NCI-H2029 treated with DMSO at 0.1 percent for 48 hours (cell line): ENCODE data around the gene CSNK1E.
A peak's percentile ranks its signal among the peaks of the same experiment; 100 is the strongest.

Experiments
- DNase-seq: peaks from one replicate; lab custom pipeline; 2025; lab: John Stamatoyannopoulos, UW

The CSNK1E gene

DNA sequence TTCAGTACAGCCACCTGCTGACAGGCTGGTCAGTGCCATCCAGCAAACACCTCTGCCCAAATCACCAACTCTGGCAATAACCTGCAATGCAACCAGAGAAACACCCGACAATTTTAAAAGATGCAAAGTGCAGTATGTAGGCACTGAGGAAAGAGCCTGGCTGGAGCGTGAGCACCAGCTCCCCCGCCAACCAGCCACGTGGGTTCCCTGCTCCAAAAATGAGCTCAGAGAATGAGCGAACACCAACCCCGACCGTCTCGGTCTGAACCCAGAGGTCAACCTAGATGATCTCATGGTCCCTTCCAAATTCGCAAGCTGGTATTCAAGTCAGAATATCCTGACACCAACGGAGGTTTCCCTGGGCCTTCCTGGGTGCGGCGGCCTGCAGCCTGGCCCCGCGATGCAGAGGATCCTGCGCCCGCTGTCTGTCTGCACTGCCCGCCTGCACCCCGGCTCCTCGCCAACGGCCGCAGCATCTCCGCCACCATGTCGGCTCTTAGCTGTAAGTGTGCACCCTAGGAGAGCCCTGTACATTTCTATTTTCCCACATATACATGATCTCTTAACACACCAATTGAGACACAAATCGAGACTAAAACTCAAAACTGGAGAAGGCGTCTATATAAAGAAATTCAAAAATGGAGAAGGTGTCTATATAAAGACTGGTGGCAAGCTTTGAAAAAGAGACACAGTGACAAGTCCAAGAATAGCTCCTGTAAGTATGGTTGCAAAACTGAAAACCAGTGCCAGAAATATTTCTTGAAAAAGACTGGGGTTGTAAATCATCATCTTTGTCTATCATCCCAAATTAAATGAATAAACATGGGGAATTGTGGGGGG, 67.2 kb downstream of the CSNK1E start:
- DNase-seq, result no peak

DNA sequence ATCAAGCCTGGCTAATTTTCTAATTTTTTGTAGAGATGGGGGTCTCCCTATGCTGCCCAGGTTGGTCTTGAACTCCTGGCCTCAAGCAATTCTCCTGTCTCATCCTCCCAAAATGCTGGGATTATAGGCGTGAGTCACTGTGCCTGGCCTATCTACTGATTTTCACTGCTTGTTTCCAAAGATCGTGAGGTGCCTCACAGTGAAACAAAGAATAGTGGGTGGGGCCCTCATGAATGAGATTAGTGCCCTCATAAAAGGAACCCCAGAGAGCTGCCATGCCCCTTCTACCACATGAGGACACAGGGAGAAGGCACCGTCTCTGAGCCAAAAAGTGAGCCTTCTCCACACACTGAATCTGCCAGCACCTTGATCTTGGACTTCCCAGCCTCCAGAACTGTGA, 67.9 kb downstream of the CSNK1E start:
- DNase-seq, result no peak

DNA sequence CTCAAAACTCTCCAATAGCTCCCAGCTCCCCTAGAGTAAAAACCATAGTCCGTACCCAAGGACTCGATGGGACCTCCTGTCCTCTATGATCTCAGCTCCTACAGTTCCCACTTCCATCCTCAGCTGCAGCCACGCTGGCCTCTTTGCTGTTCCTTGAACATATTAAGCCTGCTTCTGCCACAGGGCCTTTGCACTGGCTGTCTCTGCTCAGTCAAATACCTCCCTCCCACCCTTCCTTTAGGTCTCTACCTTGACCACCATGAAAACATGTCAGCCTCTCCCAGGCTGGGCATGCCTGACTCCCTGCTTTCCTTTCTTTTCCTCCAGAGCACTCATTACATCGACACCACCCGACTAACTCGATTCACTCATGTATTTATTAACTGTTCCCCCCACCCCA, 69.0 kb downstream of the CSNK1E start:
- DNase-seq, result no peak

DNA sequence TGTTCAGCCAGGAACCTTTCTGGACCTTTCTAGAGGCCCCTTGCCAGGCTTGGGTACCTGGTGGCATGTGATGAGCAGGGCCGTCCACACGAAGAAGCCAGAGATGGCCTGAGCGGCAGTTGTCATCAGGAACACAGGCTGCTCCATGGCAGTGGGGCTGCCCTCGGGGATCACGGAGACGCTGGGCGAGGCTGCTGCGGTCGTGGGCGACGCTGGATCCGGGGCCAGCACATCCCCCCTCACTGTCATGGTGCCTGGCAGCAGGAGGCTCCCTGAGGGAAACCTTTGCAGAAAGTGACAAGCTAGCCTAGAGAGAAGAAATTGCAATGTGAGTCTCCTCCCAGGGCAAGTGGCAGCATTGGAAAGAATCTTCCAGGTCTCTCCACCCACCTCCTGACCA, 69.5 kb downstream of the CSNK1E start:
- DNase-seq, result no peak

DNA sequence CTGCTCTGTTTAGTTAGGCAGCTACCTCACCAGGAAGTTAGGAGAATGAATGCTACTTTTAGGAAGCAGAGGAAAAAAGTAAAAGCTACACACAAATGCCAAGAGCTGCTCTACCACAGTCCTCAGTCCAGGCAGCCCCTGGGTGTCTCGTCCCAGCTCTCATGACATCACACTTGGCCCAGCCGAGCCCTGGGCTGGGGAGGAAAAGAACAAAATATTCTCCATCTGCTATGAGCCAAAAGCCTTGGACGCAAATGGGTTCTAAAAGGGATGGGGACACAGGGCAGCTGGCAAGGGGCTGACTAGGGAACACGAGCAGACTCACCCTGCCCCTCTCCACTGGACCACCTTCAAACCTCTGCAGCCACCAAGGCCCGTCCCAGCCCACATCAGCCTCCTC, 70.5 kb downstream of the CSNK1E start:
- no peak for DNase-seq

DNA sequence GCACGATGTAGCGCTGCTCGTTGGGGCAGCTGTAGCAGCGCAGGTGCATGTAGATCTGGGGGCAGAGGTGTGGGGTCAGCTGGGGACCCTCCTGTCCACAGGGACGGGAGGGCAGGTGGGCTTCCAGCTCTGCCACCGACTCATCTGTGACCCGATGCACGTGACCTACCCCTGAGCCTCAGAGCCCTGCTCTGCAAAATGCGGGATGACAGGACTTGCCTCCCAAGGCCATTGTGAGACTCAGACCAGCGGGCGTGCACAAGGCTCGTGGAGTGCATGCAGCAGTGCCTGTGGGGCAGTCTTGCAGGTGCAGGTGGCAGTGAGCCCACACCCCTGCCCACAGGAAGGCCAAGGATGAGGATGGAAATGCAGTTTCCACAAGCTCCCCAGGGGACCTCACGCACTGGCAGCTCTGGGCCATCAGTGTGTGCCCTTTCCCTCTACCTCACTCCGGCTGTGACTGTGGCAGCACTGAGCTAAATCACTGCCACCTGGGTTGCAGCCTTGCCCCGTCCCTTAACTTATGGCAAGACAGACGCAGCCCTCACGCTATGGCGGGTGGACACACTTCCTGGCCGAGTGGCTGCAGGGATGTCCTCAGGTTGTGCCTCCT, 71.1 kb downstream of the CSNK1E start:
- no peak for DNase-seq

DNA sequence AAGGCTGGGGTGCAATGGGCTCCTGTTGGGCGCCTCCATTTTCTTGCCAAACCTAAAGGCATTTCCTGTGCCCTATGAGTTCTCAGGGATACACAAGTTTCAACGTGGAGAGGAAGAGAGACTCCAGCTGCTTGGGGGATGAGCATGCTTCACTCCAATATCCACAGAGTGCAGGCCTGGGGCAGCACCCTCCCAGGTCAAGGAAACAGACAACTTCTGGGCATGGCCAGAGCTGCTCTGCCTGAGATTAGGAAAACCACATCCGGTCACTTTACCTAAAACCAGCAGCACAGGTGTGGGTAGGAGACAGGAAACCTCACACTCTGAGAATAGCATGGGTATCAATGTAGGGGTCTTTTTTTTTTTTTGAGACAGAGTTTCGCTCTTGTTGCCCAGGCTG, 73.1 kb downstream of the CSNK1E start:
- no peak for DNase-seq

DNA sequence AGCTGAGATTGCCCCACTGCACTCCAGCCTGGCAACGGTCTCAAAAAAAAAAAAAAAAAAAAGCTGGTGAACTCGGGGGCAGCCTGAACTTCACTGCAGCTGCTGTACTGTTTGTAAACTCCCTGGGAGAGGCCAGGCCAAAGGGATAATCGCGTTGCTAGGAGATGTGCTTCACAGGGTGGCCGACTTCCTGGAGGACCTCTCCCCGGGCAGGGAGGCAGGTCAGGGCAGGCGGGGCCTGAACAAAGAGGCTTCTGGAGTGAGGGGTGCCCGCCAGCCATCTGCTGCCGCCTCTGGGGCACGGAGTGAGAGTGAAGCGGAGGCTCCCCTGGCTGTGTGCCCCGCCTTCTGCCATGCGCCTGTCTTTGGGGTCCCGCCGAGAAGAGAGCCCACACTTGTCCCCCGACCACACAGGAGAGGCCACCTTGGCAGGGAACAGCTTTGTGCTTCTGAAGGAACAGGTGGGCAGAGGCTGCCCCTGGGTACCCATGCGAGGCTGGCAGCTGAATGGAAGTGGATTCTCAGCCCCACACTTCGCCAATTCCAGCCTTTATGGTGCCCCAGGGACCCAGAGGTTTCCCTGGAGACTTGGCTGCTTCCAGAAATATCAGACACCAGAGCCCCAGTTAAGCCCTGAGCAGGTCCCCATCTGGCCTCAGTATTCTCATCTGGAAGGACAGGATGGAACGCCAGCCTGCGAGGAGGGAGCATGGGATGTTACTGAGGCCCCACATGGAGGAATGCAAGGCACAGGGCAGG, 74.0 kb downstream of the CSNK1E start:
- peak; percentile 36 for DNase-seq

DNA sequence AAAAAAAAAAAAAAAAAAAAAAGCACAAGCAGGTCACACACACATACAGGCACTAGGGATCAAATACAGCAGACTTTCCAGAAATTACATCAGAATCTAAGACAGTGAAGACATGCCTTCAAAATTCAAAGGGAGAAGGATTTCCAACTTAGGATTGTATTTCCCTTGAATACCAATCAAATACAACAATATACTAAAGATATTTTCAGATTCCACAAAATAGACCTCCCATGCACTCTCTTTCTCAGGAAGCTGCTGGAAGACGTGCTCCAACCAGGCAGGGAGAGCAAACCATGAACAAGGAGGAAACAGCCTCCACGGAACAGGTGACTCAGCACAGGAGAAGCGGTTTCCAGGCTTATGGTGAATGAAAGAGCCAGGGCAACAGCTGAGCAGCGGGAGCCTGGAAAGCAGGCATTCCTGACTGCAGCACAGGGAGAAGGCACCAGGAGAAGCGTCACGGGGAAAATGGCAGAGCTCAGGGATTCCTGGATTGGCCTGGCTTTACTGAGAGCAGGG, 76.4 kb downstream of the CSNK1E start:
- peak; percentile 7 for DNase-seq
